GM19463 (cell line): Measurements from ENCODE around the gene JAKMIP1.

Experiments used
- ATAC-seq: cut with Tn5 transposase; IDR thresholded peaks from one replicate; pipeline ENCODE4 v1.9.1; 2021; ENCODE audit warnings: mild to moderate bottlenecking, moderate library complexity; ENCODE audit not compliant: unreplicated experiment

The JAKMIP1 gene

DNA sequence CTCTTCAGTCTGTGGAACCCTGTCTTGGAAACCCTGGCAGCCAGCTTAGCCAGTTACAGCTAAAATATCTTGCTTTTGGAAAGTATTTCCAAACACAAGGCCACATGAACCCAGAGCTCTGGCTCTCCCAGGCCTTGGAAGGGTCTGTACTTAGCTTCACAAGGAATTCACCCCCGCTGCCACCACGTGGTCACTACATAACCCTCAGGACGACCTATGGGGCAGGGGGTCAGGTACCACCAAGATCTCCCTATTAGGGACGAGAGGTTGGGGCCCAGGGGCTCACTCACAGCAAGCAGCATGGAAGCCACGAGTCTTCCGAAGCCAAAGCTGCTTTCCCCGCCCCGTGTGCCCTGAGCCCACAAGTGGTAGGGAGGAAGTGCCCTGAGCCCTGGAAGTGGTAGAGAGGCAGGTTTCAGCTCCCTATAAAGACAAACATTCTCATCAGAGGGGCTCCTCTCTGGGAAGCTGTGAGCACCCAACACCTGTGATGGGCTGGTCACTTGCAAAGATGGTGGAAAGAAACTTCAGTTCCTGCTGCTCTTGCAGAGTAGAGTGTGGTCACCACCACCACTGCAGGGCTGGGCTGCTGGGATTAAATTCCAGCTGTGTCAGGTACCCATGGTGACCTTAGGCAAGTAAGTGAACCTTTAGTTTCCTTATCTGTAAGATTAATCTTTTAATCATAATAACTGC is 4.7 kb upstream of the JAKMIP1 start:
- ATAC-seq, result no peak

- no peak for ATAC-seq
Measured at GRCh38 chr4:6204098-6204497, 3.7 kb upstream of the JAKMIP1 start.

DNA sequence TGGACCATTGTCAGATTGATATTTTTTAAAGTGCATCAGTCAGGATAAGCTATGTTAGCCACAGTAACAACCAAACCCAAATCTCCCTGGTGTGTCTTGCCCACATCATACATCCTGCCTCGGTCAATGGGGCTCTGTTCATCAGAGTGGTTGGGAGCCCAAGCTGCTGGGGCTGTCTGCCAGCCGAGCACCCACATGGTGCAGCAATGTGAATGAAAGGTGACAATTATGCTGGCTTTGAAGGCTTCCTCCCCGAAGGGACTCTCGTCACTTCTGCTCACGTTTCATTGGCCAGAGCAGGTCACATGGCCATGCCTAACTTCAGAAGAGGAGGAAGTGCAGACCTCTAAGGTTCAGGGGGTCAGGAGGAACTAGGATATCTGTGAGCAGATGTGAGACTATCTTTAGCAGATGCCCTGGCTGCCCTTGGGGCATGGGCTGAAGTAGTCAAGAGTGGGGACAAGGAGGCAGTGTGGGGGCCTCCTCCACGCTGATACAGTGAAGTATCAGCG is 1.3 kb upstream of the JAKMIP1 start:
- no peak for ATAC-seq

GRCh38 chr4:6200922-6201362 is 593 bp upstream of the JAKMIP1 start:
- no peak for ATAC-seq

DNA sequence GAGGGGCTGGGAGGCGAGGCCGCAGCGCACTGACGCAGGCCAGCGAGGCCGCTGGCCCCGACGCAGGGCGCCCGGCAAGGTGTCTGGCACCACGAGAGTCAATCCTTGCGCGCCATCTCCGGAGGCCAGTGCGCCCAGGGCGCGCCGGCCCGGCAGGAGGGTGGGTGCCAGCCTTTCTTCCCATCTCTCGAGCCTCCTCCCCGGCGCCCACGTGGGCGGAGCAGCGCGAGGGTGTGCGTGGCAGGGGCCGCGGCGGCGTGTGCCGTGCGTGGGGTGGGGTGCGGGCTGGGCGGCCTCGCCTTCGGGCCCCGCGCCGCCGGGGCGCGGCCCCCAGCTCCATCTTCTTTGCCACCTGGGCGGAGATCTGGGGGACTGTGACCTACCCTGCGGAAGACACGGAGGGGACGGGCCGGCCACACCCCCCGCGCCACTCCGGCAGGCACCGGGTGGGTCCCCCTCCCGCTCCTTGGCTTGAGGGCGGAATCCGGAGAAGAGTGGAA is 877 bp downstream of the JAKMIP1 start:
- ATAC-seq, result no peak

DNA sequence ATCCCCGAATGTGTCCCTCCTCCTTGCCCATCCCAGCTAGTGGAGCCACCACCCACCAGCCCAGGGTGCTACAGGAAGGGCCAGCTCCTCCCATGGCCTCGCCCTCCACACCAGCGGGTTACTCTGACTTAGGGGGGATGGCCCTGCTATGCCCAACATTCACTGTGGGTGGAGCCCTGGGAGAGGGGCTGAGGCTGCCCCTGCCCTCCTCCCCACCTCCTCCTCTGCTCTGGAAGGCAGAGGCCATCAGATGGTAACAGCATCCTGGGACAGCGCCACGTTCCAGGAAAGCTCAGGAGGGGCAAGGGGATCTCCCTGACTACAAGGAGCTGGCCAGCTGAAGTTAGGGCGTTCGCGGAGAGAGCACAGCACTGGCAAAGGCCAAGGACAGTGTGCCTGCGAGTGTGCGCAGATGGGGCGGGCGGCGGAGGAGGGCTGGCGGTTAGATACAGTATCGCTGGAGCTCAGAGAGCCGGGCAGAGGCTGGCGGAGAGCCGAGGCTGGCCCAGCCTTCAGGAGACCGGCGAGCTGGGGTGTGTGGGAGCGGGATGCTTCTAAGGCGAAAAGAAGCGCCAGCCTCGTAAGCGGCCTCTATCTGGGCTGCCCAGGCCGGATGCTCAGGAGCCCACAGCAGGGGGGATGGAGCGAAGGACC is 1.5 kb downstream of the JAKMIP1 start:
- no peak for ATAC-seq

- no peak for ATAC-seq
Measured at GRCh38 chr4:6198278-6198677, 2.1 kb downstream of the JAKMIP1 start.

DNA sequence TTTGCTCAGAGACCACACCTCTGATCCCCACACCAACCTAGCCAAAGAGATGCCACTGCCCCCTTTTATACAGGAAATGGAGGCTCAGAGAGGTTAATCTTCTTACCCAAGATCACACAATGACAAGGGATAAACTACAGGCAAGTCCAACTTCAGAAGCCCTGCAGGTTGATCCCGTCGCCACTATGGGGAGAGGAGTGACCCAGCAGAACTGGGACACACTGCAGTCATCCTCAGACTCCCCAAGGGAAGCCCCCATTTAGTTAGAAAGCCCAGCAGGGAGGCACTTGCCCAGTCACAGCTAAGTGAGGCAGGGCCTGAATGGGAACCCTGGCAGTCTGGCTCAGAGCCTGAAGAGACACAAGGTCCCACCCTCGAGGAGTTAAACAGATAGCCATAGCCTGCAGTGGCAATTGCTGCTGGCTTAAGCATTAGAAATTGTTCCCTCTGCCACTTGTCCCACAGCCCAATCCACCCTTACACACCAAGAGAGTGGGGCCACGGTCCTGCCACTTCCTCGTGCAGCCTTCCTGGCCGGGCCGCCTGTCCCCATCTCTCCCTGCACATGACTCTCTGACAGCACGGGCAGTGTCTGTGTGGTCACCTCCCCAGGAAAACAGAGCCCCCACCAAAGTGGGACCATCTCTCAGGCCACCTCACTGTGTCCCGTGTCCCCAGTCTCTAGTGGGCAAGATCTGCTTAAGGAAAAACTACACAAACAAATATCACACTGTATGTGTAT is 2.7 kb downstream of the JAKMIP1 start:
- ATAC-seq, result no peak

- no peak for ATAC-seq
Measured at GRCh38 chr4:6196871-6197270, 3.5 kb downstream of the JAKMIP1 start.

- no peak for ATAC-seq
Measured at GRCh38 chr4:6196324-6196723, 4.0 kb downstream of the JAKMIP1 start.

- no peak for ATAC-seq
Measured at GRCh38 chr4:6195602-6196319, 4.6 kb downstream of the JAKMIP1 start.

DNA sequence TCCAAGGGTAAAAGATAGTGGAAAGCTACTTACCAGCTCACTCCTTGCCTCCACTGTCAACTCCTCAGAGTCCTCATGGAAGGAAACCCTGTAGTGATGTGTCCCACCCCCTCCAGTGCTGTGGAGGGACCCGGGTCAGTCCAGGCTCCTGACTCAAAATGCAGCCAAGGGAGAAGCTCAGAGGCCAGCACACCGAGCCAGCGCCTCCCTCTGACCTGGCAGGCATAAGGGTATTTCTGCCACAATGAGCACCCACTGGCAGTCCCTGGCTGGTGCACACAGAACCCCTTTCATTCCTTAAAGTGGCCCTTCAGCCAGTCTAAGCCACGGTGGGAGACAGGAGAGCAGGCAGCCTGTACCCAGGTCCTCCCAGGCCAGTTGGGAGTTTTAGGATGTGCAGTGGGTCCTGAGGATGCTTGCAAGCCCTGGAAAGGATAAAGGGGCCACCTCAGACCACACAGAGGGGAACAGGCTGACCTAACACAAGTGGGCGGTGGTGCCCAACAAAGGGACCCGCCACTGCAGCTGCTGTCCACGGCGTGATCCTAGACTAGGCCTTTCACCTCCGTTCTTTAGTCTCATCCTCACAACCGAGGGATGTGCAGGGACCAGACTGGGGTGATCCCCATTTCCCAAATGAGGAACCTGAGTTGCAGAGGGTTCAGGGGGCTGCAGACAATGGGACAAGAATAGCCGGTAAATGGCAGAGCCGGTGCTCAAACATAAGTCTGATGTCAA is 5.7 kb downstream of the JAKMIP1 start:
- ATAC-seq, result no peak

- no peak for ATAC-seq
Measured at GRCh38 chr4:6193399-6193798, 7.0 kb downstream of the JAKMIP1 start.

DNA sequence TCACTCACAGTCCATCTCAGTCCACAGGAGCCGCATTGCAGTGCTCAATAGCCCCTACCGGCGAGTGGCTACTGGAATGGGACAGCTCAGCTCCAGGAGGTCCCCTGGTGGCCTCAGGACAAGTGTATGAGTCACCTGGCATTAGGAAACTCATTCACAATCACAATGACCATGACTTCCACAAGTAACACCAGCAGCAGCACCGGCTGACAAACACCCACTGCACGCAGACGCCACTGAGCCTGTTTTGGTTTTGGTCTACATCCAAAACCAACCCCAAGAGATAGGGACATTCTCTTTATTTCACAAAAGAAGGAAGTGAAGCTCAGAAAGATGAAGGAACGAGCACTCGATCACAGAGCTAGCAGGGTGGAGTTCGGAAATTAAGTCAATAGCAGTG is 8.1 kb downstream of the JAKMIP1 start:
- ATAC-seq, result no peak

DNA sequence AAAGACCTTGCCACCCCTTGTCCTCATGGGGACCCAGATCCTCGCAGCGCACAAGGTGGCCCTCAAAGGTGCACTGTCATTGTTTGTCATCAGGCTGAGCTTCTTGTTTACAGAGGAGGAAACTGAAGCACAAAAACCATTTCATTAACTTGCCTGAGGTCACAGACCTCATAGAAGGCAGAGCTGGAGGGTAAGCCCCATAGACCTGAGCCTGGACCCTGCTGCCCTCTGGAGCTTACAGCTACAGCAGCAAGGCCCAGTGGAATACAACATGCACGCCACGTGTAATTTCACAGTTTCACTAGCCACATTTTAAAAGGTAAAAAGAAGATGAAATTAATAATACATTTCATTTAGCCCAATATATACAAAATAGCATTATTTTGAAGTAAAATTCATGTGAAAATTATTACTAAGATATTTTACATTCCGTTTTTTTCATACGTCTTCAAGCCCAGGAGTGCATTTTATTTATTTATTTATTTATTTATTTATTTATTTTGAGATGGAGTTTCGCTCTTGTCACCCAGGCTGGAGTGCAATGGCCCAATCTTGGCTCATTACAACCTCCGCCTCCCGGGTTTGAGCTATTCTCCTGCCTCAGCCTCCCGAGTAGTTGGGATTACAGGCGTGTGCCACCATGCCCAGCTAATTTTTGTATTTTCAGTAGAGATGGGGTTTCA is 8.8 kb downstream of the JAKMIP1 start:
- ATAC-seq, result no peak

- ATAC-seq, result no peak
Measured at GRCh38 chr4:6190486-6190885, 9.9 kb downstream of the JAKMIP1 start.

GRCh38 chr4:6189511-6189910 is 10.8 kb downstream of the JAKMIP1 start:
- ATAC-seq, result no peak

- no peak for ATAC-seq
Measured at GRCh38 chr4:6188687-6189305, 11.6 kb downstream of the JAKMIP1 start.

GRCh38 chr4:6184169-6184568 is 16.2 kb downstream of the JAKMIP1 start:
- no peak for ATAC-seq
